HG03521 (cell line): ENCODE results near the gene TAF4B.
A peak's percentile ranks its signal among the peaks of the same experiment; 100 is the strongest.
"Not testable (repeated sequence)": the region's sequence is repeated elsewhere in the genome, so short reads cannot be mapped to it uniquely, and the experiment has no call there.

Source experiments
- ATAC-seq: cut with Tn5 transposase; IDR thresholded peaks from one replicate; pipeline ENCODE4 v1.9.1; 2021; ENCODE audit warnings: mild to moderate bottlenecking, moderate library complexity; ENCODE audit not compliant: unreplicated experiment

TAF4B gene

GRCh38 chr18:26226229-26227050 is at the start of gene TAF4B:
Gene TAF4B (plus strand): TSS chr18:26226445. CDS start chr18:26226934, 489 bp downstream.
- ATAC-seq, result peak; percentile 84

- peak; percentile 58 for ATAC-seq
These were observed 44.9 kb upstream of the TAF4B start for GRCh38 chr18:26181343-26181826.

GRCh38 chr18:26183395-26184112 is 42.7 kb upstream of the TAF4B start:
- ATAC-seq, result no peak

DNA sequence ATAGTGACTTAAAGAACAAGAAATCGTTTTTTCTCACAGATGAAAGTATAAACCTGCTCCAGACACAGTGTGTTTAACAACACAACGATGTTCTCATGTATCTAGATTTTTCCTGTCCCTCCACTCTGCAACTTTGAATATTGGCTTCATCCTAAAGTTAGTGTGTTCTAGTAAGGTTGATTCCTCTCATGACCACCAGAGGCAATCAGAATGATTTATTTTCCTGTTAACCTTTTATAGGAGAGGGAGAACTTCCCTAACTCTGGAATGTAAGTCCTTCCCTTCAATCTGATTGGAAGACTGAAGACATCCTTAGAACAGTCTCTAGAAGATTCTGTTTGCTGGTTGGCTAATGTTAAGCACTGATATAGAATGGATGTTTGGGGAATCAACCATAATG is 41.0 kb upstream of the TAF4B start:
- no peak for ATAC-seq

DNA sequence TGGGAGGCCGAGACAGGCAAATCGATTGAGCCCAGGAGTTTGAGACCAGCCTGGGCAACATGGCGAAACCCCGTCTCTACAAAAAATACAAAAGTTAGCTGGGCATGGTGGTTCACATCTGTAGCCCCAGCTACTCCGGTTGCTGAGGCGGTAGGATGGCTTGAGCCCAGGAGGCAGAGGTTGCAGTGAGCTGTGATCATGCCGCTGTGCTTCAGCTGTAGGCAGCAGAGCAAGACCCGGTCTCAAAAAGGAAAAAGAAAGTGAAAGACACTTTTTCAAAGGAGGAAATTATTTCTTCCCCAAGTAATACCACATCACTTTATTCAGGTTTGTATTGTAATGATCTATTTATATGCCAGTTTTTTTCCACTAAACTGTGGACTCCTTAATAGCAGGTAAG is 35.7 kb upstream of the TAF4B start:
- ATAC-seq, result peak; percentile 83

DNA sequence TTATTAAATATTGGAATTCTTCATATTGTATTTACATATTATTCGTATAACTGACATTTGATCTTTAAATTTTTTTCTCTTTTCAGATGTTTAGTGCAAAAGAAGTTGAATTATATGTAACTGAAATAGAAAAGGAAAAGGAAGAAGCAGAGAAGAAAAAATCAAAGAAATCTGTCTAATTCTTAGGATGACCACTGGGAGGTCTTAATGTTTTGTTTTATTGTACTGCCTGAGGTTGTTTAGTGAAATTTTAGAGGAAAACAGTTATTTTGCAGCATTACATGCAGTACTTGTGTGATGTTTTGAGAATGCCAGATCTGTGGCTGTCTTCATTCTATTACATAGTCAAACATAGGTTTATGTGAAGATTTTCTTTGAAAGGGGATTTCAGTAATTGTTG is 34.0 kb upstream of the TAF4B start:
- no peak for ATAC-seq

GRCh38 chr18:26196605-26197004 is 29.6 kb upstream of the TAF4B start:
- no peak for ATAC-seq

GRCh38 chr18:26202001-26202400 is 24.2 kb upstream of the TAF4B start:
- ATAC-seq, result not testable (repeated sequence)

DNA sequence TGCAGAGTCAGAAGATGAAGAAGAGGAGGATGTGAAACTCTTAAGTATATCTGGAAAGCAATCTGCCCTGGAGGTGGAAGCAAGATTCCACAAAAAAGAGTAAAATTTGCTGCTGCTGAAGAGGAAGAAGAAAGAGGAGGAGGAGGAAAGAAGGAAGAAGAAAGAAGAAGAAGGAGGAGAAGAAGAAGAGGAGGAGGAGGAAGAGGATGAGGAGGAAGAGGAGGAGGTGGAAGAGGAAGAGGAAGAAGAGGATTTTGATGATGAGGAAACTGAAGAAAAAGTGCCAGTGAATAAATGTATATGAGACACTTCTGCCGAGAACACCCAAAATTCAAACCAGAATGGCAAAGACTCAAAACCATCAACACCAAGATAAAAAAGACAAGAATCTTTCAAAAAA is 20.9 kb upstream of the TAF4B start:
- no peak for ATAC-seq

GRCh38 chr18:26206488-26206887 is 19.8 kb upstream of the TAF4B start:
- ATAC-seq, result no peak

- ATAC-seq, result no peak
These were observed 18.3 kb upstream of the TAF4B start for GRCh38 chr18:26207937-26208336.

GRCh38 chr18:26208977-26209376 is 17.3 kb upstream of the TAF4B start:
- no peak for ATAC-seq

DNA sequence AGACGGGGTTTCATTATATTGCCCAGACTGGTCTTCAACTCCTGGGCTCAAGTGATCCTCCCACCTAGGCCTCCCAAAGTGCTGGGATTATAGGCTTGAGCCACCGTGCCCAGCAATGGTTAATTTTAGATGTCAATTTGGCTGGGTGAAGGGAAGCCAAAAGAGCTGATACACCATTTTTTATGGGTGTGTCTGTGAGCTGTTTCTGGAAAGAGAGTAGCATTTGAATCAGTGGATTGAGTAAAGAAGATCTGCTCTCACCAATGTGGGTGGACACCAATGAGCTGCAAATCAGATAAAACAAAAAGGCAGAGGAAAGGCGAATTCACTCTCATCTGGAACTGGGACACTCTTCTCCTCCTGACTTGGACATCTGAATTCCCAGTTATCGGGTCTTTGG is 16.1 kb upstream of the TAF4B start:
- ATAC-seq, result no peak

GRCh38 chr18:26215247-26215970 is 10.8 kb upstream of the TAF4B start:
- peak; percentile 83 for ATAC-seq

DNA sequence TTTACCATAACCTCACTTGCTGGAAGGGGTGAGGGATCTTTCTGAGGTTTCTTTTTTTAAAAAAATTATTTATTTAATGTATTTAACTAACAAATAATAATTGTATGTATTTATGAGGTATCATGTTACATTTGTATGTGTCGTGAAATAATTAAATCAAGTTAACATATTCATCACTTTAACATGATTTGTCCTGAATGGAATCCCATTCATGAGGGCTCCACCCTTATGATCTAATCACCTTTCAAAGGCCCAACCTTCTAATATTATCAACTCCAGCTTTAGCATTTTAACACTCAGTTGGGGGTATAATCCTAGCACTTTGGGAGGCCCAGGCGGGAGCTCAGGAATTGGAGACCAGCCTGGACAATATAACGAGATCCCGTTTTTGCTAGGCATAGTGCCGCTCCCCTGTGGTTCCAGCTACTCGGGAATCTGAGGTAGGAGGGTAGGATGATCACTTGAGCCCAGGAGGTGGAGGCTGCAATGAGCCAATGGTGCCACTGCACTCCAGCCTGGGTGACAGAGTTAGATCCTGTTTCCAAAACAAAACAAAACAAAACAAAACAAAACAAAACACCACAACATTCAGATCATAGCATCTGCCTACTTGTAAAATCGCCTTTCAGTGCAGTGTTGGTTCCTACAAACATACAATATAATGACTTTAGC is 1.1 kb upstream of the TAF4B start:
- ATAC-seq, result no peak

DNA sequence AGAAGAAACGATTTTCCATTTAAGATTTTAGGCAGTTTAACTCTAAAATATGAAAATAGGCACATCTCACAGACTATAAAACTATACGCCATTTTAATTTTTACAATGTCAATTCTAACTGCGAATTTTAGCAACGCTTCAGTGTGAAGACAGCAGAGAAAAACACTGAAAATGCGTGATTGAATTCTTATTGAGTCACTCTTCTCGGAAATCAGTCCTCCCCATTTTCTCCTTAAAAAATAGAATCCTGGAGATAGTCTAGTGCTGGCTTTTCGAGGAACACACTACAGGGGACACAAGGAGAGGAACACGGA is 373 bp upstream of the TAF4B start:
- no peak for ATAC-seq

DNA sequence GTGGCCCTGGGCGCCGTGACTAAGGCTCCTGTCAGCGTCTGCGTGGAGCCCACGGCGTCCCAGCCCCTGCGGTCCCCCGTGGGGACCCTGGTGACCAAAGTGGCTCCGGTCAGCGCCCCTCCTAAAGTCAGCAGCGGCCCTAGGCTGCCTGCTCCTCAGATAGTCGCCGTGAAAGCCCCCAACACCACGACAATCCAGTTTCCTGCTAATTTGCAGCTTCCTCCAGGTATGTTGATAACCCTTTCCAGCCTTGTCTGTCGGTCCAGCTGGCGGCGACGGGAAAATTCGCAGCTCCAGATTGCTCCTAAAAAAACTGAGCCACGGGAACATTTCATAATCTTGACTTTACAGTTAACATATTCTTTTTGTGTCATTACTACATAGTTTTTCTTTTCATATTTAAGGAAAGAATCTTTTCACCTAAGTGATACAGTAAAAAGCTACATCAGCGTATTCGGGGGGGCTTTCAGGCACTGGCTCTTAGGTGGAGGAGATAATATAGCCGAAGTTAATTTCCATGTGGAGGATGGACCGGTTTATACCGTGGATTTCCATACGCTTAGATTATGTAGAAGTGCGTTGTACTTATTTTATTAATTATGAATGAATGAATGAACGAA is 916 bp downstream of the TAF4B start:
- no peak for ATAC-seq

DNA sequence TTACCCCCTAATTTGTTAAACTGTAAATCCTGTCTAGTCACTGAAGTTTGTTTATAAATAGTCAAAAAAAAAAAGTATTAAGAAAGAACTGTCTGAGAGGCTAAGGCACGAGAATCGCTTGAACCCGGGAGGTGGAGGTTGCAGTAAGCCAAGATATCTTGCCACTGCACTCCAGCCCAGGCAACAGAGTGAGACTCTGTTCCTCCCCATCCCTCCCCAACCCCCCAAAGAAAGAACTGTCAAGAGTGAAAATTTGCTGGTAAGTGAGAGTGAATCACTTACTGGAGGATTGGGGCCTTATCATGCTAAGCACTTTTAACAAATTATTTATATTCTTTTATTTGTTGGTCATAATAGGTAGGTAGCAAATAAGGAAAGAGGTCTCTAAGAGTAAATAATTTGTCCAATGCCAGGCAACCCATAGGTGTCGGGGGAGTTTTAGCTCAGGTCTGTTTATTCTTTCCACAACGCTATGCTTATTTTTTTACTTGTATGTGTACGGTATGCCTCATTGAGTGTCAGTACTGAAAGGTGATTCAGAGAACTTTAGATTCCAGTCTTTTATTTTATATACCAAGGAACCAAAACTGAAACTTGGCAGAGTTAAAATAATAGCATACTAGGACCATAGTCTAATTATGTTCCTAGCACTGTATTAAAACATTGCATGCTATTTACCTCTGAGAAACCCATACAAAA is 2.5 kb downstream of the TAF4B start:
- no peak for ATAC-seq

DNA sequence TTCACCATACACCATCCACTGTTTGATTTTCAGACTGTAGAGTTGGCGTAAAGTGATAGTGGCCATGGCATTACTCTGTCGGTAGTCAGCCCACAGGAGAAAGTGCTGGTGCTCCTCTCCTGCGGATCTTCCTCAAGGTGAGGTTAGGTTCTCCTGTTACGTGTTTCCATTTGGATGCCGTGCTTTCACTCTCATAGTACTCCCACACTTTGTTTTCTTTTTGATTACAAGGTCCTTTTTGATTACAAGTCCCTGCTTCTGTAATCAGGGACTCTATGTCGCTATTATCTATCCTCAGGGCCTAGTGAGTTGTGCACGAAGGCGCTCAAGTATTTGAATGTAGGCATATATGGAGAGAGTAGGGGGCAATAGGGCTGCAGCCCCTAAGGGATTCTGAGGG is 4.3 kb downstream of the TAF4B start:
- no peak for ATAC-seq

DNA sequence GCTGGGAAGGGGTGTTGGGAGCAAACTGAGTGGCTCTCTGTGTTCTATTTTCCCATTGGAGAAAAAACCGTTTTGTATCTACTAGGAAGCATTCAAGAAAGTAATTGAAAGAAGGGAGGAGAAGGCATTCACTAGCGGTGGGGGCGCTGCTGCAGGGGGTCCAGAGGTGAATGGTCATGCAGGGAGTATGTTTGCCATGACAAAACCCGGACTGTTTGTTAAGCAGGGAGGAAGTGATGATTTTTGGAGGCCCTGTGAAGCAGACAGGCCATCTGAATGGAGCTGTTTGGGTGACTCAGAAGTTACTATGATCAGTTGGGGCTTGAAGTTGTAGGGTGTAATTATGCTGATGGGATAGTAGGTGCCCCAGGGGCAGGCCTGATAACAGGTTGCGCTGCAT is 7.0 kb downstream of the TAF4B start:
- ATAC-seq, result no peak
